IPS-18a (cell line): ENCODE measurements around the gene TMEM131.
"Not testable (repeated sequence)": the region's sequence is repeated elsewhere in the genome, so short reads cannot be mapped to it uniquely, and the experiment has no call there.

ENCODE experiments used
- H3K27ac ChIP-seq: one replicate; pipeline ENCODE4 v1.5.1; 2013; ENCODE audit warnings: low read length
- H3K27me3 ChIP-seq: one replicate; pipeline ENCODE4 v1.6.1; 2013; ENCODE audit warnings: mild to moderate bottlenecking, low read length; ENCODE audit not compliant: control insufficient read depth, insufficient read depth
- H3K36me3 ChIP-seq: one replicate; pipeline ENCODE4 v1.6.1; 2013; ENCODE audit warnings: low read depth, low read length; ENCODE audit not compliant: control insufficient read depth
- H3K4me1 ChIP-seq: one replicate; pipeline ENCODE4 v1.6.1; 2013; ENCODE audit warnings: low read depth, low read length; ENCODE audit not compliant: control insufficient read depth
- H3K4me3 ChIP-seq: one replicate; pipeline ENCODE4 v1.5.1; 2013; ENCODE audit warnings: low read length
- H3K9ac ChIP-seq: one replicate; pipeline ENCODE4 v1.6.1; 2013; ENCODE audit warnings: mild to moderate bottlenecking, low read length, moderate library complexity
- H3K9me3 ChIP-seq: one replicate; pipeline ENCODE4 v1.6.1; 2013; ENCODE audit warnings: low read depth, low read length; ENCODE audit not compliant: control insufficient read depth

The TMEM131 gene

GRCh38 chr2:97965116-97965515, 30.6 kb downstream of the TMEM131 start:
- no peaks in the 10 kb centered on the region for H3K36me3 ChIP-seq
- H3K4me1 ChIP-seq = peaks cover 7% of the 10 kb centered on the region
- H3K9me3 ChIP-seq = no peaks in the 10 kb centered on the region
- no peak overlapping the region for H3K27ac ChIP-seq
- no peak overlapping the region for H3K9ac ChIP-seq
- no peak overlapping the region for H3K4me3 ChIP-seq
- no peaks in the 10 kb centered on the region for H3K27me3 ChIP-seq

GRCh38 chr2:97963880-97964279, 31.9 kb downstream of the TMEM131 start:
- Histone ChIP-seq H3K9ac (no peak overlapping the region), H3K4me3 (no peak overlapping the region), H3K27ac (no peak overlapping the region), H3K27me3 (no peaks in the 10 kb centered on the region), H3K36me3 (no peaks in the 10 kb centered on the region), H3K9me3 (no peaks in the 10 kb centered on the region), H3K4me1 (peaks cover 7% of the 10 kb centered on the region)

GRCh38 chr2:97963079-97963406, 32.7 kb downstream of the TMEM131 start:
- H3K9me3 ChIP-seq = no peaks in the 10 kb centered on the region

GRCh38 chr2:97961534-97961933, 34.2 kb downstream of the TMEM131 start:
- Histone ChIP-seq H3K4me3 (no peak overlapping the region), H3K27ac (no peak overlapping the region), H3K9ac (no peak overlapping the region), H3K9me3 (no peaks in the 10 kb centered on the region), H3K4me1 (peaks cover 7% of the 10 kb centered on the region), H3K36me3 (no peaks in the 10 kb centered on the region), H3K27me3 (no peaks in the 10 kb centered on the region)

More at GRCh38 chr2:97963079-97963406, 32.7 kb downstream of the TMEM131 start:
- H3K4me1 ChIP-seq = peaks cover 7% of the 10 kb centered on the region
- no peak overlapping the region for H3K27ac ChIP-seq
- H3K9ac ChIP-seq = no peak overlapping the region
- no peak overlapping the region for H3K4me3 ChIP-seq
- no peaks in the 10 kb centered on the region for H3K36me3 ChIP-seq
- H3K27me3 ChIP-seq = no peaks in the 10 kb centered on the region

GRCh38 chr2:97958184-97958583, 37.6 kb downstream of the TMEM131 start:
- no peak overlapping the region for H3K4me3 ChIP-seq
- no peaks in the 10 kb centered on the region for H3K36me3 ChIP-seq
- H3K9ac ChIP-seq = no peak overlapping the region
- H3K27ac ChIP-seq = no peak overlapping the region
- H3K4me1 ChIP-seq = no peaks in the 10 kb centered on the region
- H3K27me3 ChIP-seq = no peaks in the 10 kb centered on the region
- no peaks in the 10 kb centered on the region for H3K9me3 ChIP-seq

GRCh38 chr2:97957432-97958183, 38.1 kb downstream of the TMEM131 start:
- Histone ChIP-seq H3K9me3 (no peaks in the 10 kb centered on the region), H3K4me1 (no peaks in the 10 kb centered on the region), H3K27ac (no peak overlapping the region), H3K9ac (no peak overlapping the region), H3K36me3 (no peaks in the 10 kb centered on the region), H3K27me3 (no peaks in the 10 kb centered on the region), H3K4me3 (no peak overlapping the region)

GRCh38 chr2:97956753-97957152, 39.0 kb downstream of the TMEM131 start:
- H3K9ac ChIP-seq, H3K27me3 ChIP-seq, H3K36me3 ChIP-seq, H3K4me3 ChIP-seq, H3K9me3 ChIP-seq, H3K27ac ChIP-seq, H3K4me1 ChIP-seq: not testable (repeated sequence)

GRCh38 chr2:97953853-97954252, 41.9 kb downstream of the TMEM131 start:
- H3K9ac ChIP-seq = no peak overlapping the region
- no peaks in the 10 kb centered on the region for H3K27me3 ChIP-seq
- H3K4me1 ChIP-seq = no peaks in the 10 kb centered on the region
- no peak overlapping the region for H3K27ac ChIP-seq
- no peaks in the 10 kb centered on the region for H3K36me3 ChIP-seq
- no peaks in the 10 kb centered on the region for H3K9me3 ChIP-seq
- H3K4me3 ChIP-seq = no peak overlapping the region

- Histone ChIP-seq H3K9ac (no peak overlapping the region), H3K27me3 (no peaks in the 10 kb centered on the region), H3K4me1 (peaks cover 5% of the 10 kb centered on the region), H3K27ac (no peak overlapping the region), H3K9me3 (no peaks in the 10 kb centered on the region), H3K36me3 (no peaks in the 10 kb centered on the region), H3K4me3 (no peak overlapping the region)
Observed at GRCh38 chr2:97952357-97952756, 43.4 kb downstream of the TMEM131 start.

GRCh38 chr2:97951155-97951680, 44.5 kb downstream of the TMEM131 start:
- H3K27ac ChIP-seq = no peak overlapping the region
- no peaks in the 10 kb centered on the region for H3K36me3 ChIP-seq
- no peaks in the 10 kb centered on the region for H3K27me3 ChIP-seq
- no peak overlapping the region for H3K9ac ChIP-seq
- H3K9me3 ChIP-seq = no peaks in the 10 kb centered on the region
- H3K4me1 ChIP-seq = peaks cover 5% of the 10 kb centered on the region
- no peak overlapping the region for H3K4me3 ChIP-seq

GRCh38 chr2:97950329-97951154, 45.2 kb downstream of the TMEM131 start:
- Histone ChIP-seq H3K4me3 (no peak overlapping the region), H3K9ac (no peak overlapping the region), H3K9me3 (no peaks in the 10 kb centered on the region), H3K4me1 (peaks cover 5% of the 10 kb centered on the region), H3K27ac (no peak overlapping the region), H3K36me3 (no peaks in the 10 kb centered on the region), H3K27me3 (no peaks in the 10 kb centered on the region)
